Stomach (tissue), 4 donors: ENCODE measurements around the gene CIBAR2.

Experiments
- EP300 ChIP-seq: sonication (generic); formaldehyde crosslinking; IDR thresholded peaks from one replicate; pipeline ENCODE4 v1.6.1; 2017; ENCODE audit warnings: antibody characterized with exemption
- POLR2A ChIP-seq, 4 donors: fragments of 450-650 bp; IDR thresholded peaks; one replicate each; pipeline ENCODE4 v1.6.1; 2016; ENCODE audit warnings: antibody characterized with exemption in 4 of 4, control low read depth in 2 of 4, mild to moderate bottlenecking in 1 of 4, moderate library complexity in 1 of 4
- POLR2AphosphoS5 ChIP-seq, 3 donors: sonication (generic); formaldehyde crosslinking; IDR thresholded peaks; one replicate each; pipeline ENCODE4 v1.6.1; 2016; ENCODE audit warnings: antibody characterized with exemption in 3 of 3
- TF ChIP-seq, protein P1 (sequence below), 7 experiments: fragments of 450-650 bp in 4 of 7; fragments of 200-600 bp in 3 of 7; sonication (generic) in 3 of 7; IDR thresholded peaks; one replicate each; pipeline ENCODE4 v1.5.1; 2016 to 2019; ENCODE audit warnings: antibody characterized with exemption in 7 of 7, control low read depth in 2 of 7, mild to moderate bottlenecking in 1 of 7

DNA sequence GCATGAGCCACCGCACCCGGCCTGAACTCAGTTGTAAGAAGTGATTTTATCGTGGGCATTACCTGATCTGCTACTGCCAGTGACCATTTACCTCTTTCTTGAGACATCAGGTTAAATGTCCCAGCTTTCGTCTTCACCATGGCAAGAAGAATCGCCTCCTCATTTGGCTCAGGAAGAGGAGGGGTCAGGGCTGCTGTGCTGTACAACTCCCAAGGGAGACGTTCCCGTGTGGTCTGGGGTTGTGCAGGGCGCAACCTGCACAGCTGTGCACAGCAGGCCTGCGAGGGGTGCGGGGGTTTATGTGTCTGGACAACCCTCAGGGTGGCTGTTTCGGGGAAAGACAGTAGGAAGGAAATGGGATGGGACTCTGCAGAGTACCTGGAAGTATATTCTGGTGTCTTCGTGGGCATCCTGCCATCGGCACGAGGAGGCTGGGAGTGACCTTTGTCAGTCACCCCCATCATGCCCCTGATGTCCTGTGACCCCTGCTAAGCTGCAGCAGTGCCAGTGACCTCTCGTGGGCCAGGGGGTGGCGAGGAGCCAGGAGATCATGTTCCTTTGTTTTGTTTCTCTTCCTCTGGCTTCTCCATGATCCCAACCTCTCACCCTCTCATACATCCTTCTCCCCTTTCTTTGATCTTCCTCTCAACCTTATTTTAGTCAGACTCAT, 27.3 kb downstream of the CIBAR2 start:
- TF ChIP-seq, protein P1, sequence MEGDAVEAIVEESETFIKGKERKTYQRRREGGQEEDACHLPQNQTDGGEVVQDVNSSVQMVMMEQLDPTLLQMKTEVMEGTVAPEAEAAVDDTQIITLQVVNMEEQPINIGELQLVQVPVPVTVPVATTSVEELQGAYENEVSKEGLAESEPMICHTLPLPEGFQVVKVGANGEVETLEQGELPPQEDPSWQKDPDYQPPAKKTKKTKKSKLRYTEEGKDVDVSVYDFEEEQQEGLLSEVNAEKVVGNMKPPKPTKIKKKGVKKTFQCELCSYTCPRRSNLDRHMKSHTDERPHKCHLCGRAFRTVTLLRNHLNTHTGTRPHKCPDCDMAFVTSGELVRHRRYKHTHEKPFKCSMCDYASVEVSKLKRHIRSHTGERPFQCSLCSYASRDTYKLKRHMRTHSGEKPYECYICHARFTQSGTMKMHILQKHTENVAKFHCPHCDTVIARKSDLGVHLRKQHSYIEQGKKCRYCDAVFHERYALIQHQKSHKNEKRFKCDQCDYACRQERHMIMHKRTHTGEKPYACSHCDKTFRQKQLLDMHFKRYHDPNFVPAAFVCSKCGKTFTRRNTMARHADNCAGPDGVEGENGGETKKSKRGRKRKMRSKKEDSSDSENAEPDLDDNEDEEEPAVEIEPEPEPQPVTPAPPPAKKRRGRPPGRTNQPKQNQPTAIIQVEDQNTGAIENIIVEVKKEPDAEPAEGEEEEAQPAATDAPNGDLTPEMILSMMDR (IDR thresholded peaks at IDR 0.05), result no peak
- no peak for TF ChIP-seq POLR2A (IDR thresholded peaks at IDR 0.05)
- no peak for TF ChIP-seq POLR2AphosphoS5 (IDR thresholded peaks at IDR 0.05)
- TF ChIP-seq EP300, result no peak
